HG02884 (cell line): ENCODE data around the gene HMCN2.

Experiments
- ATAC-seq: cut with Tn5 transposase; IDR thresholded peaks from one replicate; pipeline ENCODE4 v1.9.1; 2021; ENCODE audit warnings: mild to moderate bottlenecking, moderate library complexity; ENCODE audit not compliant: unreplicated experiment

HMCN2 gene

DNA sequence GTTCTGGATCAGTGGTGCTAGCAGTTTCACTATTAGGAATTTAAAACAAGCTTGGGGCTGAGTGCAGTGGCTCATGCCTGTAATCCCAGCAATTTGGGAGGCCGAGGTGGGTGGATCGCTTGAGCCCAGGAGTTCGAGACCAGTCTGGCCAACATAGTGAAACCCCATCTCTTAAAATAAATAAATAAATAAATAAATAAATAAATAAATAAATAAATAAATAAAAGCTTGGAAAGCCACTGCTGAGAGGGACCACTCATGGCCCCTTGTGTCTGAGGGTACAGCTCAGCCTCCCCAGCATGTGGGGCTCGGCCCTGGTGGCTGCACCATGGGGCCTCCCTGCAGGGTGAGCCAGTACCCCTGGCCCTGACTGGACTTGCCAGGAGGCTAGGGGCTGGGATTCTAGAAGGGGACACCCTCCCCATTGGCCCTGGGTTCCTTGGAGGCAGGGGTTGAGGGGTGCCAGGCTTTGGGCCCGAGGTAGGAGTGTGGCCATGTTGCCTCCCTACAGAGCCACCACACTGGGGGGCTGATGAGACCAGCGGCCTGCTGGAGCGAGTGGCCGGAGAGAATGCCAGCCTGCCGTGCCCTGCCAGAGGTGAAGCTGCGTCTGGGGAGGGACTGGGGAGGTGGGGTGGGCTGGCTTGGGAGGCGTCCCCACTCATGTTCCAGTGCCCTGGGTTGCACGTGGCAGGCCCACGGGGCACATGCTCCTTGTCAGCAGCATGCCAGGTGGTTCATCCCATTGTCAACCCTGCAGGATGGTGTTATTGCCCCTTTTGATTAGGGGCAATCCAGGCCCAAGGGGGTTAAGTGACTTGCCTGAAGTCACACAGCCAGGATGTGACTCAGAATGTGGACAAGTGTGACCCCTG lies 76.5 kb downstream of the HMCN2 start:
- ATAC-seq, result no peak

GRCh38 chr9:130342714-130343085 lies 77.1 kb downstream of the HMCN2 start:
- no peak for ATAC-seq

DNA sequence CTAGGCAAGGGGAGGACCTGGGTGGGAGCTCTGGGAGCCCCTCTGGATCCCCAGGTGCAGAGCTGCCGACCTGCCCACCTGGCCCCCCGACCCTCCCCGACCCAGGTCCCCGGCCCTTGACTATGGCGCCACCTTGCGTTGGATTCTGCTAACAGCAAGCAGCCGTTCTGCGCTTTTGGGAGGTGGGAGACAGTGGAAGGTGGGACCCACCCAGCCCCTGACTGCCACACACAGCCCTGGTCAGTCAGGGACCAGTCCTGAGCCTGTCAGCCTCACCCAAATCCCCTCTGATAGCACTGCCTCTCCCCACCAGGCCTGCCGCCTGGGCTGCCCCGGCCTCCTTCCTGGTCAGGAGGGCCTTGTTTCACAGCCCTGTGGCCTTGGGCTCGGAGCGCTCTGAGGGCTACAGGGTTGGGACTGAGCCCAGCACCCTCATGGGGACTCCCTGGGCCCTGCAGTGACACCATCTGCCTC lies 77.9 kb downstream of the HMCN2 start:
- no peak for ATAC-seq

DNA sequence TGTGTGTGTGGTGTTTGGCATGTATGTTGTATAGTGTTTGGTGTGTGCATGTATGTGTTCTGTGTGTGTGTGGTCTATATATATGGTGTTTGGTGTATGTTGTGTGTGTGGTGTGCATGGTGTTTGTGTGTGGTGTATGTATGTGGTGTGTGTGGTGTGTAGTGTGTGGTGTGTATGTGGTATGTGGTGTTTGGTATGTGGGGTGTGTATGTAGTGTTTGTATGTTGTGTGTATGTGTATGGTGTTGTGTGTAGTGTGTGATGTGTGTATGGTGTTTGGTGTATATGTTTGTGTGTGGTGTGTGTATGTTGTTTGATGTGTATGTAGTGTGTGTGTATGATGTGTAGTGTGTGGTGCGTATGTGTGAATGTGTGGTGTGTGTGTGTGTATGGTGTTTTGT lies 78.8 kb downstream of the HMCN2 start:
- no peak for ATAC-seq

- no peak for ATAC-seq
These were observed 79.7 kb downstream of the HMCN2 start for GRCh38 chr9:130345009-130345896.

DNA sequence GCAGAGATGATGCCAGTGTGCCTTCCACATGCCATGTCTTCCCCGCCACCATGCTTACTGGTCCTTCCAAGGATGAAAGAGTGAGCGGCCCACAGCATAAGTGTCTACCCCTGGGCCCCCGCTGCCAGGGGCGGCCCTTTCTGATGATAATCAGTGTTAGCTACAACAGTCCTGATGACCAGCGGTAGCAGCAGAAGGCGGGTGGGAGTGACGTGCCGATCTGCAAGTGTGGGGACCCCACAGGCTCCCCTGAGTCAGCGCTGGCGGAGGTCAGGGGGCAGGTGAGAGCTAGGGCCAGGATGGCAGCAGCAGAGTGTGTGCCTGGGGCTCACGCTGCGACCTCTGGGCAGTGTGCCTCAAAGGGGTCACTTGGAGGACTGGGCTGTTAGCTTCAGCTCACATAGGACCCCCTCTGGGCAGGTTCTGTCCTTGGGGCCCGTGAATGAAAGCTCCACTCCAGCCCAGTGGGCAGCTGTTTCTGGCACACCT lies 80.4 kb downstream of the HMCN2 start:
- ATAC-seq, result no peak

DNA sequence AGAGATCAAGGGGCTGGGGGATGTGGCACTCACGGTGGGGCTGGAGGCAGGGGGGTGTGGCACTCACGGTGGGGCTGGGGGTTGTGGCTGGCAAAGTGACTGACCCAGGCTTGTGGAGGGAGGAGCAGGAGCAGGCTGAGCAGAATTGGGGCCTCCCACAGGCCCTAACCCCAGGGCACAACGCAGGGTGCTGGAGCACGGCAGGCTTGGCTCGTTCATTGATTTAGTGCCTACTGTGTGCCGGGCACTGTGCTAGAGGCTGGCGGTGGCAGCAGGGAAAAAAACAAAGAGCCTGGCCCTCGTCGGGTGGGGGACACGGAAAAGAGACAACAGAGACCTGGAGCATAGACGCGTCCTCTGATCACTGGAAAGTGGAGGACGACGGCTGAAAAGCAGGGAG lies 80.9 kb downstream of the HMCN2 start:
- no peak for ATAC-seq

- no peak for ATAC-seq
These were observed 81.5 kb downstream of the HMCN2 start for GRCh38 chr9:130347036-130347435.

GRCh38 chr9:130347931-130348330 lies 82.4 kb downstream of the HMCN2 start:
- ATAC-seq, result no peak

- no peak for ATAC-seq
These were observed 82.8 kb downstream of the HMCN2 start for GRCh38 chr9:130348341-130348740.

DNA sequence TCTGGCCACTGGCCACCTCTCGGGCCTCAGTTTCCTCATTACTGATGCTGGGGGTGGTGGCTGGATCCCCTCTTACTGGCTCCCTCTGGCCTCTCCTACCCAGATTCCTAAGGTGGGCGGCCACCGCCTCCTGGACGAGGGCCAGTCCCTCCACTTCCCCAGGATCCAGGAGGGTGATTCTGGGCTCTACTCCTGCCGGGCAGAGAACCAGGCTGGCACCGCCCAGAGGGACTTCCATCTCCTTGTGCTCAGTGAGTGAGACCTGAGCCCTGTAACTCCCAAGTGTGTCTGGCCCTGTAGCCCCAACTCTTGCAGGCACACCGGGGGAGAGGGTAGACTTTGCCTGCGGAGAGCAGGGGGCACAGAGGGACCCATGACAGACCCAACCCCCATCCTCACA lies 83.3 kb downstream of the HMCN2 start:
- no peak for ATAC-seq

- no peak for ATAC-seq
These were observed 83.8 kb downstream of the HMCN2 start for GRCh38 chr9:130349398-130349797.

DNA sequence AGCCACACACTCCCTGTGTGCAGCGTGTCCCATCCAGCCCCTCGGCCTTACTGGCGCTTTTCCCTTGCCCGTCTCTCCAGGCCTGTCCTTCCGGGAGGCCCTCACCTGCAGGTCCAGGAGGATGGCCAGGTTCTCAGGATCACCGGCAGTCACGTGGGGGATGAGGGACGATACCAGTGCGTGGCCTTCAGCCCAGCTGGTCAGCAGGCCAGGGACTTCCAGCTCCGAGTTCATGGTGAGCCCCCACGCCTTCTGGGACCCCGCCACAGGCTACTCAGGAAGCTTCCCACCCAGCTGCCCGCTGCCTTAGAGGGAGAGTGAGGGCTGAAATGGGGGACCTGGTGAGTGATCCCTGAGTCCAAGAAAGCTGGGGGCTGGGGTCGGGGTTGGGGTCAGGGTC lies 85.8 kb downstream of the HMCN2 start:
- ATAC-seq, result no peak

- ATAC-seq, result no peak
These were observed 86.5 kb downstream of the HMCN2 start for GRCh38 chr9:130352081-130352480.

DNA sequence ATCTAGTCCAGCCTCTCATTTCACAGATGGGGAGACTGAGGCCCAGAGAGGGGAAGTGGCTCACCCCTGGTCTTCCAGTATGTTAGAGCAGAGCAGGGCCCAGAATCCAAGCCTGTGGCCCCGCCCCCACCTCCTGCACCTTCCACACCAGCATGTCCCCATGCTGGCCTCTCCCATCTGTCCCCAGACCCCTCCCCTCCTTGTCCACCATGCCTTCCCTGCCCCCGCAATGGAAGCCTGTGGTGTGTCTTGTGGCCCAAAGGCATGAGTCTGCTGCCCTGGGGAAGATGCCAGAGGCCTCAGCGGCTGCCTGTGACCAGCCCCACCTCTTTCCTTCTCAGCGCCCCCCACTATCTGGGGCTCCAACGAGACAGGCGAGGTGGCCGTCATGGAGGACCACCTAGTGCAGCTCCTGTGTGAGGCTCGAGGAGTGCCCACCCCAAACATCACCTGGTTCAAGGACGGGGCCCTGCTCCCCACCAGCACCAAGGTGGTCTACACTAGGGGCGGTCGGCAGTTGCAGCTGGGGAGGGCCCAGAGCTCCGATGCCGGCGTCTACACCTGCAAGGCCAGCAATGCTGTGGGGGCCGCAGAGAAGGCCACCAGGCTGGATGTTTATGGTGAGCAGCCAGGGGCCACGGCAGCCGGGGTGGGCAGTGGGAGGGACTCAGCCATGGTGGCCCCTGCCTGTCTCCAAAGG lies 87.2 kb downstream of the HMCN2 start:
- ATAC-seq, result no peak

- no peak for ATAC-seq
These were observed 88.8 kb downstream of the HMCN2 start for GRCh38 chr9:130354378-130354777.

GRCh38 chr9:130354806-130355205 lies 89.2 kb downstream of the HMCN2 start:
- no peak for ATAC-seq

GRCh38 chr9:130356033-130356432 lies 90.5 kb downstream of the HMCN2 start:
- ATAC-seq, result no peak

DNA sequence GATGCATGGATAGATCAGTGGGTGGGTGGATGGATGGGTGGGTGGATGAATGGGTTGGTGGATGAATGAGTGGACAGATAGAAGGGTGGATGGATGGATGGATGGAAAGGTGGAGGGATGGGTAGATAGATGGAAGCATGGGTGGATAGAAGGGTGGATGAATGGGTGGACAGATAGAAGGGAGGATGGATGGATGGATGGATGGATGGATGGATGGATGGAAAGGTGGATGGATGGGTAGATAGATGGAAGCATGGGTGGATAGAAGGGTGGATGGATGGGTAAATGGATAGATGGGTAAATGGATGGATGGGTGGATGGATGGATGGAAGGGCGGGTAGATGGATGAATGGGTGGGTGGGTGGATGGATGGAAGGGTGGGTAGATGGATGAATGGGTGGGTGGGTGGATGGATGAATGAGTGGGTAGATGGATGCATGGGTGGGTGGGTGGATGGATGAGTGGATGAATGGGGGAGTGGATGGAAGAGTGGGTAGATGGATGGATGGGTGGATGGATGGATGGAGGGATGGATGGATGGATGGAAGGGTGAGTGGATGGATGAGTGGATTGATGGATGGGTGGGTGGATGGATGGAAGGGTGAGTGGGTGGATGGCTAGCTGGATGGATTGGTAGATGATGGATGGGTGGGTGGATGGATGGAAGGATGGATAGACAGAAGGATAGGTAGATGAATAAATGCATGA lies 91.5 kb downstream of the HMCN2 start:
- no peak for ATAC-seq

DNA sequence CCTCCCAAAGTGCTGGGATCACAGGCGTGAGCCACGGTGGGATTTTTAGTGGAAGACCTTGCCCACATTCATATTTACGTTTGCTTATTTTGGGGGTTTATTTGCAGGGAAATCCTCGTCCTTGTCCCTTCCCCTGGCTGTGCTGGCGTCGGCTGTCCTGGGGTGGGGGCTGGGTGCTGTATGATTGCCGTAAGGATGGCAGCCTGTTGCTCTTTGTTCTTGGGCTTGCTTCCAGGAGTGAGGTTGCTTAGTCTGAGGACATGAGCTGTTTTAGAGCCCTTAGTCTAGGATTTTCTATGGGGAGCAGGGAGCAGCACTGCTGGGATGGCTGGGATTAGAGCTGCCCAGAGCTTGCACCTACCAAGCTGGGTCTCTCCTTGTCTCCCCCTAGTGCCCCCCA lies 93.4 kb downstream of the HMCN2 start:
- no peak for ATAC-seq
